Transverse colon (tissue), 4 donors: Measurements from ENCODE around the gene CLMN. TPM values are rescaled to one million over a fixed set of nuclear protein-coding genes. Genes with fewer than 3 reads are reported as not detected.

Source experiments
- DNase-seq: peaks from one replicate; pipeline ENCODE4 v3.0.0-alpha.2; 2019
- H3K27ac ChIP-seq, 4 donors: fragments of 200-600 bp; sonication (generic); 2 replicates each; pipeline ENCODE4 v1.5.1; 2016 to 2018; ENCODE audit warnings: inconsistent platforms in 4 of 4
- H3K27me3 ChIP-seq: fragments of 200-600 bp; sonication (generic); 2 replicates; pipeline ENCODE4 v1.5.1; 2017; ENCODE audit warnings: inconsistent platforms
- H3K36me3 ChIP-seq, 4 donors: fragments of 200-600 bp; sonication (generic); 2 replicates each; pipeline ENCODE4 v1.5.1; 2017 to 2019; ENCODE audit warnings: inconsistent platforms in 4 of 4
- H3K4me1 ChIP-seq, 4 donors: fragments of 200-600 bp; sonication (generic); 2 replicates each; pipeline ENCODE4 v1.5.1; 2017 to 2020; ENCODE audit warnings: inconsistent platforms in 4 of 4
- H3K4me3 ChIP-seq, 4 donors: fragments of 200-600 bp; sonication (generic); 1 replicate in 1 of 4; 2 replicates in 3 of 4; pipeline versions ENCODE4 v1.5.1 to v1.6.1; 2017 to 2019; ENCODE audit warnings: inconsistent platforms in 4 of 4
- H3K9me3 ChIP-seq, 2 donors: fragments of 200-600 bp; sonication (generic); 2 replicates each; pipeline ENCODE4 v1.5.1; 2017 to 2019; ENCODE audit warnings: inconsistent platforms in 2 of 2
- EP300 ChIP-seq: sonication (generic); formaldehyde crosslinking; IDR thresholded peaks from one replicate; pipeline ENCODE4 v1.6.1; 2017; ENCODE audit warnings: antibody characterized with exemption, low read depth
- POLR2A ChIP-seq: fragments of 450-650 bp; IDR thresholded peaks from one replicate; pipeline ENCODE4 v1.6.1; 2016; ENCODE audit warnings: antibody characterized with exemption, mild to moderate bottlenecking, moderate library complexity
- POLR2AphosphoS5 ChIP-seq, 3 donors: sonication (generic); formaldehyde crosslinking; IDR thresholded peaks; one replicate each; pipeline ENCODE4 v1.6.1; 2016; ENCODE audit warnings: antibody characterized with exemption in 3 of 3
- WGBS, 2 donors: methylation state at CpG; one replicate each; pipeline ENCODE4 v1.1.5; 2018; ENCODE audit warnings: low coverage in 1 of 2; 5-methylcytosine and 5-hydroxymethylcytosine counted together
- in situ Hi-C, 4 donors: fragments of 200-750 bp; cut with MboI; loops; one replicate each; pipeline versions ENCODE4 v1.15.0 to v1.15.1; 2017; ENCODE audit warnings: low sequenced_read_pairs in 3 of 4, low pct_ligation_motif_present in 1 of 4, low pct_unique_long_range_greater_than_20kb in 1 of 4
- intact Hi-C: fragments of 100-400 bp; cut with DNase I; formaldehyde crosslinking; loops from one replicate; pipeline ENCODE4 v1.15.1; 2023; ENCODE audit warnings: low total_unique reads
- total RNA-seq, 4 donors: library from RNA; depleted of rRNA; stranded (reverse); fragments of >200 nt; gene quantifications; one replicate each; pipeline ENCODE4 v1.1.0, GENCODE V29; 2016
- TF ChIP-seq, protein P1 (sequence below), 5 experiments: fragments of 200-600 bp in 3 of 5; fragments of 450-650 bp in 2 of 5; sonication (generic) in 3 of 5; IDR thresholded peaks; 1 replicate in 2 of 5; 2 replicates in 3 of 5; pipeline ENCODE4 v1.5.1; 2016 to 2017; ENCODE audit warnings: antibody characterized with exemption in 5 of 5, inconsistent platforms in 3 of 5, mild to moderate bottlenecking in 2 of 5, moderate library complexity in 1 of 5

CLMN gene
- total RNA-seq, 4 donors from 2014 or later, result 71.1 to 118 (median 90.1) TPM

DNA sequence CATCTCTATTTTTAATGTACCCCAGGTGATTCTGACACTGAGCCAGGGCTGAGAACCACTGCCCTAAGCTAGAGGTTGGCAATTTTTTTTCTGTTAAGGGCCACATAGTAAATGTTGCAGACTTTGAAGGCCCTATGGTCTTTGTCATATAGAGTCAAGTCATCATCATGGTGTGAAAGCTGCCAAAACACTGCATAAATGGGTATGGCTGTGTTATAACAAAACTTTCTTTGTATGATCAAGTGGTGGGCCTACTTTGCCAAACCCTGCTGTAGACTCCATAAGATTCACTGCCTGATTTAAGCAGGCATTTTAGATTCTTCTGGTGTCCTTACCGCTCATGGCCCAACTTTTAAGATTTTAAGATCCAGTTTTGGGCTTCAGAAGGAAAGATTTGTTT, 76.8 kb downstream of the CLMN start:
- Histone ChIP-seq H3K27me3 (no peaks in the 10 kb centered on the region), H3K4me1 (peaks cover 0 to 5% (median 3%) of the 10 kb centered on the region in 4 donors), H3K9me3 (no peaks in the 10 kb centered on the region), H3K27ac (no peak overlapping the region), H3K4me3 (no peak overlapping the region), H3K36me3 (no peaks in the 10 kb centered on the region)
- TF ChIP-seq EP300 (no peak), POLR2AphosphoS5 (IDR thresholded peaks at IDR 0.05) (no peak), POLR2A (no peak)
- TF ChIP-seq, protein P1, sequence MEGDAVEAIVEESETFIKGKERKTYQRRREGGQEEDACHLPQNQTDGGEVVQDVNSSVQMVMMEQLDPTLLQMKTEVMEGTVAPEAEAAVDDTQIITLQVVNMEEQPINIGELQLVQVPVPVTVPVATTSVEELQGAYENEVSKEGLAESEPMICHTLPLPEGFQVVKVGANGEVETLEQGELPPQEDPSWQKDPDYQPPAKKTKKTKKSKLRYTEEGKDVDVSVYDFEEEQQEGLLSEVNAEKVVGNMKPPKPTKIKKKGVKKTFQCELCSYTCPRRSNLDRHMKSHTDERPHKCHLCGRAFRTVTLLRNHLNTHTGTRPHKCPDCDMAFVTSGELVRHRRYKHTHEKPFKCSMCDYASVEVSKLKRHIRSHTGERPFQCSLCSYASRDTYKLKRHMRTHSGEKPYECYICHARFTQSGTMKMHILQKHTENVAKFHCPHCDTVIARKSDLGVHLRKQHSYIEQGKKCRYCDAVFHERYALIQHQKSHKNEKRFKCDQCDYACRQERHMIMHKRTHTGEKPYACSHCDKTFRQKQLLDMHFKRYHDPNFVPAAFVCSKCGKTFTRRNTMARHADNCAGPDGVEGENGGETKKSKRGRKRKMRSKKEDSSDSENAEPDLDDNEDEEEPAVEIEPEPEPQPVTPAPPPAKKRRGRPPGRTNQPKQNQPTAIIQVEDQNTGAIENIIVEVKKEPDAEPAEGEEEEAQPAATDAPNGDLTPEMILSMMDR (IDR thresholded peaks at IDR 0.05), result no peak
- intact Hi-C loops, result no loop called here
- no peak for DNase-seq
- in situ Hi-C loops, result no loop called here
- WGBS, 2 donors, result 93% methylated on average over 1 of the region's 1 CpG; no CpG with 5 or more reads in 1 of the 2 donors

DNA sequence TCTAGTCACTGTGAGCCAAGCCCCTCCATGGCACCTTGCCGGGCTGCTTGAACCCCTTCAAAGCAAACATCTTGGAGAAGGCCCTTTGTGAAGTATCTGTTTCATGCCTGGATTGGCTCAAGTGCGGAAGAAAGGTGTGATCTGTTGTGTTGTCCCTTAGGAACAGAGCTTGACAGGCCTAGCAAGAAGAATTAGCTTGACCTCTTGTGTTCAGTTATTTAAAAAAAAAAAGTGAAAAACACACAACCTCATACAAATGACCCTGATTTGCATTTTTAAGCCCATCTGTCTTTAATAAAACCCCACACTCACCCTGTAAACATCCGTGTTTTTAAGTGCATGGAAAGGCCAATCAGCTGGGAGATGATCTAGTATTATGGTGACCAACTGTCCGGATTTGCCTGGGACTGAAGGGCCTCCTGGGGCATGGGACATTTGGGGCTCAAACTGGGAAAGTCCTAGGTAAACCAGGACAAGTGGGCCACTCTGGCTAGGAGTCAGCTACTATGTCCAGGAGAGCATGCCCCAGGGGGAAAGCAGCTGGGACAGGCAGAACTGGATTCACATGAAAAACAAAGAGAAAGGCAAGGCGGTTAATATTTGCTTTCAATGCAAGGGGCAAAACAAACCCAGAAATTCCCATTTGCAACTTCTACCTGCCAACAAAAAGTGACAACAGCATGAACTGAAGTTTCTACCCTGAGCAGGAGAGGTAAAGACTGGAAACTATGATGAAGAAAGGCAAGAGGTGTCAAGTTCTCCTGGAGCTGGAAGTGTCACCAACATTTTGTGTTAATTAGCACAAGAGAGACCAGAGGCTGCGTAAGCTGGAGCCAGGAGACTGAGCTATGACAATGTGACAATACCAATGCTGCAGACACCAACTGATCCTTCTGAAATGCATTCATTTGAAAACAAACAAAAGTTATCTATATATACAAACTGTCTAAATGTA, 78.6 kb downstream of the CLMN start:
- in situ Hi-C loops (no loop called here), intact Hi-C loops (no loop called here)
- WGBS, 2 donors, result 80 to 81% methylated on average over 3 to 6 of the region's 6 CpGs
- no peak overlapping the region for H3K4me3 ChIP-seq
- H3K36me3 ChIP-seq, result no peaks in the 10 kb centered on the region
- peaks cover 0 to 18% (median 14%) of the 10 kb centered on the region in 4 donors for H3K4me1 ChIP-seq
- H3K9me3 ChIP-seq, result no peaks in the 10 kb centered on the region
- TF ChIP-seq EP300, result no peak
- TF ChIP-seq POLR2AphosphoS5 (IDR thresholded peaks at IDR 0.05), result no peak
- TF ChIP-seq POLR2A, result no peak
- TF ChIP-seq, protein P1 (IDR thresholded peaks at IDR 0.05), result no peak
- DNase-seq, result no peak
- no peaks in the 10 kb centered on the region for H3K27me3 ChIP-seq
- no peak overlapping the region for H3K27ac ChIP-seq

DNA sequence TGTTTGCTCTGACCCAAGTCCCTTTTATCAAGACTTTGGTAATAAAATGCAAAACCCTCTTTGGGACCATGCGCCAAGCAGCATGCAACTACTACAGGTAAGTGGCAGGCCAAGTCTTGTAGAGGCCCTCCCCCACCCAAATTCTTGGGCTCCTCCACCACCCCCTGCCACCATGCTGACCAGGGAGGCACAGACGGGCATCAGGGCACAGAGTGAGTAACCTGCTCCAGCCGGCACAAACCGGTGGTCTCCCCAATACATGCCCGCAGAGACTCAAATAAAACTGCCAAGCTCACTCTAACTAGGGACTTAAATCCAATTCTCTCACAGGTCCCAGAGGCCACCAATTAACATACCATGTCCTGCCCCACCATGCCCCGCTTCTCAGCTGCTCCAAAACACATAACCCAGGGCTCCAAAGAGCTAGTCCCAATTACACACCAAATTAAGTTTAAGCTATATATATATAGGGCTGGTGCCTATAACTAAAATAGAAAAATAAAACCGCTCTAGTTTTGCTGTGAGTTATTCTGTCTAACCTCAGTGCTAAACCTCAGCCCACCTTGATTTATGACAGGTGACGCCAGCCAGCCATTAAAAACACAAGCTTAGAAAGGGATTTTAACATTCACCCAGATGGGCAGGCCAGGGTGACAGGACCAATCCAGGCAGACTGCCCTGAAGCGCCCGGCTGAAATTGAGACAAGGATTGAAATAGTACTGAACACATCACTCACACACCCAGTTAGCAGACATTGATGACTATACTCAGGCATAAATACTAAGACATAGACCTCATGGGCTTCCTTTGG, 81.0 kb downstream of the CLMN start:
- H3K36me3 ChIP-seq, result no peaks in the 10 kb centered on the region
- DNase-seq, result no peak
- intact Hi-C loops, result no loop called here
- WGBS, 2 donors, result 87 to 92% methylated on average over 5 to 10 of the region's 10 CpGs
- no peaks in the 10 kb centered on the region for H3K9me3 ChIP-seq
- TF ChIP-seq EP300 (no peak), POLR2AphosphoS5 (IDR thresholded peaks at IDR 0.05) (no peak), POLR2A (no peak)
- TF ChIP-seq, protein P1 (IDR thresholded peaks at IDR 0.05), result no peak
- H3K27me3 ChIP-seq, result no peaks in the 10 kb centered on the region
- H3K4me3 ChIP-seq, result no peak overlapping the region
- in situ Hi-C loops, result no loop called here
- H3K4me1 ChIP-seq, result peaks cover 9 to 39% (median 26%) of the 10 kb centered on the region in 4 donors
- no peak overlapping the region for H3K27ac ChIP-seq

DNA sequence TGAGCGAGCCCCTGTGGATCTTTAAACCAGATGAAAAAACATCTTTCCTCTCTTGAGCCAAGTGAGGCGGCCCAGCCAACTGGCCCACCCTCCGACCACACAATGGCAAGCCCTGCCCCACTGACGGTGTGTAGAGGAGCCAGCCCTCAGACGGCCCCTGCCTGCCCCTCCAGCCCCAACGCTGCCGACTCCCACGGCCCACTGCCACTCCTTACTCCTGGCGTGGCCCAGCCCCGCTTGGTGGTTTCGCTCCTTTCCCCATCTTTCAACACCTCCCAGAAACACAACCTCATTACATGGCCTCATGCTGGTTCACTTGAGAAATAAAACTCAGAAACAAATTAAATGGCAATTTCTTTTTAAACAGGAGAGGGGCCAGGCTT, 81.8 kb downstream of the CLMN start:
- no peak for TF ChIP-seq EP300
- TF ChIP-seq, protein P1 (IDR thresholded peaks at IDR 0.05), result no peak
- TF ChIP-seq POLR2AphosphoS5 (IDR thresholded peaks at IDR 0.05), result no peak
- TF ChIP-seq POLR2A, result no peak
- H3K9me3 ChIP-seq, result no peaks in the 10 kb centered on the region
- DNase-seq, result no peak
- no peaks in the 10 kb centered on the region for H3K36me3 ChIP-seq
- H3K4me3 ChIP-seq, result no peak overlapping the region
- H3K27ac ChIP-seq, result peak overlapping the region in 1 of 4 donors; percentile 42
- in situ Hi-C loops, result no loop called here
- no peaks in the 10 kb centered on the region for H3K27me3 ChIP-seq
- intact Hi-C loops, result no loop called here
- H3K4me1 ChIP-seq, result peaks cover 15 to 46% (median 33%) of the 10 kb centered on the region in 4 donors
- 85% methylated on average over 11 of the region's 11 CpGs; no CpG with 5 or more reads in 1 of the 2 donors for WGBS, 2 donors
